ENCODE measurements around the gene GRID2.

GRID2 gene

DNA sequence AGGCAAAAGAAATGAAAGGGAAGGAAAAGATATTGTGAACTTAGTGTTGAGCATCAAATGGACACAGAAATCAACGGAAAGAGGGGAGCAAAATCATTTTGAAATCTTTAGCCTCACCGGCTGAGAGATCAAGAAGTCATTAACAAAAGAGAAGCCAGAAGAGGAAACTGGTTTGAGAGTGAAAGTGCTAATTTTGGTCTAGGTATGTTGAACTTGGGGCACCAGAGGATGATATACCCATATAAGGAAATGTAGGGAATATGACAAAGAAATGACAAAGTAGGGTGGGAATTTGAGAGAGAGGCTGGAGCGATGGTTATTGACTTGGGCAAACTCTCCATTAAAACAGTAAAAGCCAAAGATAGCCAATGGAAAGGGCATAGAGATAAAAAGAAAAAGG, 1341.4 kb downstream of the GRID2 start:
- no peak for DNase-seq (ENCODE audit: low read depth)
- H3K4me3 ChIP-seq (ENCODE audit: low read depth, low read length), result no peak overlapping the region
- TF ChIP-seq, protein P1, sequence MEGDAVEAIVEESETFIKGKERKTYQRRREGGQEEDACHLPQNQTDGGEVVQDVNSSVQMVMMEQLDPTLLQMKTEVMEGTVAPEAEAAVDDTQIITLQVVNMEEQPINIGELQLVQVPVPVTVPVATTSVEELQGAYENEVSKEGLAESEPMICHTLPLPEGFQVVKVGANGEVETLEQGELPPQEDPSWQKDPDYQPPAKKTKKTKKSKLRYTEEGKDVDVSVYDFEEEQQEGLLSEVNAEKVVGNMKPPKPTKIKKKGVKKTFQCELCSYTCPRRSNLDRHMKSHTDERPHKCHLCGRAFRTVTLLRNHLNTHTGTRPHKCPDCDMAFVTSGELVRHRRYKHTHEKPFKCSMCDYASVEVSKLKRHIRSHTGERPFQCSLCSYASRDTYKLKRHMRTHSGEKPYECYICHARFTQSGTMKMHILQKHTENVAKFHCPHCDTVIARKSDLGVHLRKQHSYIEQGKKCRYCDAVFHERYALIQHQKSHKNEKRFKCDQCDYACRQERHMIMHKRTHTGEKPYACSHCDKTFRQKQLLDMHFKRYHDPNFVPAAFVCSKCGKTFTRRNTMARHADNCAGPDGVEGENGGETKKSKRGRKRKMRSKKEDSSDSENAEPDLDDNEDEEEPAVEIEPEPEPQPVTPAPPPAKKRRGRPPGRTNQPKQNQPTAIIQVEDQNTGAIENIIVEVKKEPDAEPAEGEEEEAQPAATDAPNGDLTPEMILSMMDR (IDR thresholded peaks at IDR 0.05; ENCODE audit: low read depth, low read length, missing control alignments), result no peak

DNA sequence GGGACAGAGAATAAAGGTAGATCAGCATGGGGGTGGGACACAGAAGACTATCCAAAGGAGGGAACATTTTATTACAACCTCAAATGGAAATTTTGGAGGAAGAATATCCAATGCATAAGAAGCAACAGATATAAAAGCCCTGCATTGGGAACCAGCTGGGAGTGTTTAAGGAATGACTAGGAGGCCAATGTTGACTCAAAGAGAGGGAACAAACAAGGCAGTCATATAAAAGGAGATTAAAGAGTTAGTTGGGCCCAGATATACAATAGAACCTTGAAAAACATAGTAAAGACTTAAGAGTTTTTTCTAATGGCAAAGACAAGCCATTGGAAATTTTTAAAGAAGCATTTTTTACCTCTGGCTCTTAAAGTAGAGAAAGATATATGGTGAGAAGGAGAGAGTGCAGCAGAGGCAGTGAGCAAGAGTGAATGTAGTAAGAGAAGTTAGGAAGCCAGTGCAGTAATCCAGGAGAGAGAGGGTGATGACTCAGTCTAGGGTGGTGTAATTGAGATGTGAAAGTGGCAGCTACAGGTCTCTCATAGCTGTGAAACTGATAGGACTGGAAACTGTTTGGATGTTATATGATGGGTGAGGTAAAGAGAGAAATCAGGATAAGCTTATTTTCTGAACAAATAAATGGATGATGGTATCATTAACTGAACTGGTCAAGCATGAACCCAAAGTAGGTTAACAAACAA, 1342.6 kb downstream of the GRID2 start:
- DNase-seq (ENCODE audit: low read depth), result no peak
- no peak overlapping the region for H3K4me3 ChIP-seq (ENCODE audit: low read depth, low read length)
- TF ChIP-seq, protein P1 (IDR thresholded peaks at IDR 0.05; ENCODE audit: low read depth, low read length, missing control alignments), result no peak

DNA sequence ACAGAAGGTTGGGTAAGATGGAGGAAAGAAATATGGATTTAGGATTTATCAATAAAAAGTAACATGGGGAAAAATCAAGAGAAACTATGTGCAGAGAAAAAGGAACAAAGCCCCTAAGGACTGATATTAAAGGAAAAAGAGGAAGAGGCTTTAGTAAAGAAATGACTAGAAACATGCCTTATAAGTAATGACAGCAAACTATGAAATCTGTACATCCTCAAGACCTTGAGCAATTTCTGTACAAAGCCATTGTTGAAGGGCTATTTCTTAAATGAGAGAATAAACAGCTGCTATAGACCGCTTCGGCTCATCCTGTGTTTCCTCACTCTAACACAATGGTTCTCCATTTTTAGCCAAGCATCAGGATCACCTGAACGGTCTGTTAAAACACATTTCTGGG, 1344.5 kb downstream of the GRID2 start:
- no peak for DNase-seq (ENCODE audit: low read depth)
- no peak overlapping the region for H3K4me3 ChIP-seq (ENCODE audit: low read depth, low read length)
- TF ChIP-seq, protein P1 (IDR thresholded peaks at IDR 0.05; ENCODE audit: low read depth, low read length, missing control alignments), result no peak

DNA sequence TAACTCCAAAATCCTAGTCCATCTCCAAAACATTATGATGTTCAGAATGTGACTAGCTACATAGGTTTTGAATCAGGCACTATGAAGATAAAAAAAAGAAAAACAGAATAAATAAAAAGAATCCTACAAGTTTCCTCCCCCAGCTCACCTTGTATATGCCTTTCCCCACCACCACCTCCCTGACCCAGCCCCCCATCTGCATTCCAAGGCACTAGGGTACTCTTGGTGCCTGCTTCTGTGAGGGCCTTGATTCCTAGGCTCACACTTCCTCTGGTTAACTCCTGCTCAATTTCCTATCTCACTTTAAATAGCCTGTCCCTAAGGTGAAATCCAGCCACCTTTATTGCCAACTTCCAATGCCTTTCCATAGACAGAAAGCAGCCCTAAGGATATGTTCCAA, 1346.1 kb downstream of the GRID2 start:
- H3K4me3 ChIP-seq (ENCODE audit: low read depth, low read length), result no peak overlapping the region
- DNase-seq (ENCODE audit: low read depth), result no peak
- TF ChIP-seq, protein P1 (IDR thresholded peaks at IDR 0.05; ENCODE audit: low read depth, low read length, missing control alignments), result no peak

DNA sequence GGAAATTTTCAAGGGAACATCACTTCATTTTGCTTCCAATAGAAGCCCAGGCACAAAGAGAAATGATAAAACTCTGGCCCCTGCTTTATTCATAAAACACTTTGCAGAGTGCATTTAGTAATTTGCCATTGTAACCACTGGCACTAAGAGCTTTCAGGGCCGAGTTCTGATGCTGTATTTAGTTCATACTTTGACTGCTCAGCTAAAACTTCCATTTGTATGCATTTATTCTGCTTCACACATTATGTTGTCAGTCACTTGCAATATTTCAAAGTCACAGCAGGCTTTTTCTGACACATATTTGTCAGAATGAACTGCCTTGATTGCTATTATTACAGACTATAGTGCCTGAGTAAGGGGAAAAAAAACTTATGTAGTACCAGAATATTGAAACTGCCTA, 1350.4 kb downstream of the GRID2 start:
- TF ChIP-seq, protein P1 (IDR thresholded peaks at IDR 0.05; ENCODE audit: low read depth, low read length, missing control alignments), result no peak
- DNase-seq (ENCODE audit: low read depth), result no peak

DNA sequence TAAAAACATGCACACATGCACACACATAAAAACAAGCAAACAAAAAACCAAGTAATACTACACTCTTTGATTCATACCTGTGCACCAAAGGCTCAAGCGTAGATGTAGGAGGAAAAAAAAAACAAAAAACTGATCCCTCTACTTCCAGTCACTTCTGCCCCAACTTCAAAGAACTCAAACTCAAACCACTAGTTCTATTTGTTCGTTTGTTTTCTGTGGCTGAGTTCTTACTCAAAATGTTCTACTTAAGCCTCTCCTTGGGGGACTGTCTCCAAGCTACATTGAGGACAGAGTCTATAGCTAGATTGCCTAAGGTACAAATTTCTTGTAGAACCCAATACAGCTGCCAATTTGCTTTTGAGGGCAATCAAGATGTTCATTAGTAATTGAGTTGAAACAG, 1353.8 kb downstream of the GRID2 start:
- DNase-seq (ENCODE audit: low read depth), result no peak
- H3K4me3 ChIP-seq (ENCODE audit: low read depth, low read length), result no peak overlapping the region
- TF ChIP-seq, protein P1 (IDR thresholded peaks at IDR 0.05; ENCODE audit: low read depth, low read length, missing control alignments), result no peak

More for the DNA sequence above, 1350.4 kb downstream of the GRID2 start:
- H3K4me3 ChIP-seq (ENCODE audit: low read depth, low read length), result no peak overlapping the region

DNA sequence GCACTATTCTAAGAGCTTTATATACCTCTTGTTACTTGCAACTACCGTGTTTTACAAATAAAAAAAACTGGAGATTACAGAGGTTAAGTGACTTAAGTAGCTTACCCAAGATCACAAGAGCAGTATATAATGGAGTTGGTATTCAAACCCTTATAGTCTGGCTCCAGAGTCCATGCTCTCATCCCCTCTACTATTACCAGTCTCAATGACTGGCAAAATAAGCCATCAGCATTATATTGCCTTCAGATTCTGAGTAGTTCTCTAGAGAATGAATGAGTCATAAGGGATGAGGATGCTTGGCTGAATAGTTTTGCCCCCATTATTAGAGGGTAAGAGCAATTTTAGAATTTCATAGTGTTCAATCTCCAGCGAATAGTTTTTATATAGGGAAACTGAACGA, 1354.7 kb downstream of the GRID2 start:
- H3K4me3 ChIP-seq (ENCODE audit: low read depth, low read length), result no peak overlapping the region
- TF ChIP-seq, protein P1 (IDR thresholded peaks at IDR 0.05; ENCODE audit: low read depth, low read length, missing control alignments), result no peak
- DNase-seq (ENCODE audit: low read depth), result no peak

Measured in GM12864 (cell line).